ENCODE measurements around the gene MMP12.

DNA sequence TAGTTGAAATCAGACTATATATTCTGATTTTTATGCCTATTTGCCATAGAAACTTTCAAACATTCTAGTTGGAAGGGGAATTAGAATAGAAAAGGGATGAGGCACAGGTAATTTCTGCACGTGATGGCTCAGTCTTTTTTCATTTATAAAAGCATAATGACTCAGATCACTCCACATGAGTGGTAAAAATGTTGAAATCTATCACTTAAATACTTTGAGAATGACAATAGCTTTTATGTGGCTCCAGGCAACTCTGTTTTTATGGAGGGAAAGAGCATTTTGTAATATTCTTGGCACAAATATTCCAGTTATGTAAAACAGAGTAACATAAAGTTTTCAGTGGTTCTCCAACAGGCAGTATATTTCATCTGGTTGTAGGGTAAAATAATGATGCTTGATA lies 25.5 kb downstream of the MMP12 start:
- TF ChIP-seq, protein P1, sequence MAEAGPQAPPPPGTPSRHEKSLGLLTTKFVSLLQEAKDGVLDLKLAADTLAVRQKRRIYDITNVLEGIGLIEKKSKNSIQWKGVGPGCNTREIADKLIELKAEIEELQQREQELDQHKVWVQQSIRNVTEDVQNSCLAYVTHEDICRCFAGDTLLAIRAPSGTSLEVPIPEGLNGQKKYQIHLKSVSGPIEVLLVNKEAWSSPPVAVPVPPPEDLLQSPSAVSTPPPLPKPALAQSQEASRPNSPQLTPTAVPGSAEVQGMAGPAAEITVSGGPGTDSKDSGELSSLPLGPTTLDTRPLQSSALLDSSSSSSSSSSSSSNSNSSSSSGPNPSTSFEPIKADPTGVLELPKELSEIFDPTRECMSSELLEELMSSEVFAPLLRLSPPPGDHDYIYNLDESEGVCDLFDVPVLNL (CRISPR knock-in tag; IDR thresholded peaks at IDR 0.05; ENCODE audit: borderline replicate concordance, low read depth): no peak
- TF ChIP-seq TCF7 (CRISPR knock-in tag; IDR thresholded peaks at IDR 0.05; ENCODE audit: low read depth): no peak
- TF ChIP-seq, protein P2, sequence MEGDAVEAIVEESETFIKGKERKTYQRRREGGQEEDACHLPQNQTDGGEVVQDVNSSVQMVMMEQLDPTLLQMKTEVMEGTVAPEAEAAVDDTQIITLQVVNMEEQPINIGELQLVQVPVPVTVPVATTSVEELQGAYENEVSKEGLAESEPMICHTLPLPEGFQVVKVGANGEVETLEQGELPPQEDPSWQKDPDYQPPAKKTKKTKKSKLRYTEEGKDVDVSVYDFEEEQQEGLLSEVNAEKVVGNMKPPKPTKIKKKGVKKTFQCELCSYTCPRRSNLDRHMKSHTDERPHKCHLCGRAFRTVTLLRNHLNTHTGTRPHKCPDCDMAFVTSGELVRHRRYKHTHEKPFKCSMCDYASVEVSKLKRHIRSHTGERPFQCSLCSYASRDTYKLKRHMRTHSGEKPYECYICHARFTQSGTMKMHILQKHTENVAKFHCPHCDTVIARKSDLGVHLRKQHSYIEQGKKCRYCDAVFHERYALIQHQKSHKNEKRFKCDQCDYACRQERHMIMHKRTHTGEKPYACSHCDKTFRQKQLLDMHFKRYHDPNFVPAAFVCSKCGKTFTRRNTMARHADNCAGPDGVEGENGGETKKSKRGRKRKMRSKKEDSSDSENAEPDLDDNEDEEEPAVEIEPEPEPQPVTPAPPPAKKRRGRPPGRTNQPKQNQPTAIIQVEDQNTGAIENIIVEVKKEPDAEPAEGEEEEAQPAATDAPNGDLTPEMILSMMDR (IDR thresholded peaks at IDR 0.05): no peak
